Muscle of arm (tissue), 12 donors: ENCODE data around the gene GRIK4. TPM values are rescaled to one million over a fixed set of nuclear protein-coding genes. Genes with fewer than 3 reads are reported as not detected.
"Not testable (repeated sequence)": the region's sequence is repeated elsewhere in the genome, so short reads cannot be mapped to it uniquely, and the experiment has no call there.

Experiments used
- DNase-seq: peaks from one replicate; pipeline ENCODE4 v3.0.0-alpha.2; 2013
- polyA plus RNA-seq, 12 donors: library from polyadenylated mRNA; unstranded; fragments of 120-200 nt; gene quantifications; one replicate each; pipeline ENCODE4 v1.2.1, GENCODE V29; 2013; ENCODE audit not compliant: insufficient read length in 12 of 12

Gene GRIK4
- polyA plus RNA-seq, 12 donors: 0.21 to 2.0 (median 0.42) TPM; not detected in 2

- no peak for DNase-seq
Observed at GRCh38 chr11:120775986-120776951, 264.7 kb downstream of the GRIK4 start.

GRCh38 chr11:120778685-120779490 lies 267.3 kb downstream of the GRIK4 start:
- DNase-seq: no peak

GRCh38 chr11:120780239-120780638 lies 268.7 kb downstream of the GRIK4 start:
- no peak for DNase-seq

- DNase-seq: no peak
Observed at GRCh38 chr11:120781486-120782120, 270.1 kb downstream of the GRIK4 start.

GRCh38 chr11:120784566-120785251 lies 273.2 kb downstream of the GRIK4 start:
- no peak for DNase-seq

GRCh38 chr11:120785576-120785975 lies 274.0 kb downstream of the GRIK4 start:
- no peak for DNase-seq

- no peak for DNase-seq
Observed at GRCh38 chr11:120786206-120786735, 274.7 kb downstream of the GRIK4 start.

- DNase-seq: not testable (repeated sequence)
Observed at GRCh38 chr11:120787224-120787623, 275.7 kb downstream of the GRIK4 start.

- no peak for DNase-seq
Observed at GRCh38 chr11:120789391-120789790, 277.8 kb downstream of the GRIK4 start.

GRCh38 chr11:120792306-120792705 lies 280.8 kb downstream of the GRIK4 start:
- DNase-seq: no peak

GRCh38 chr11:120793150-120793549 lies 281.6 kb downstream of the GRIK4 start:
- DNase-seq: no peak

GRCh38 chr11:120793806-120794479 lies 282.4 kb downstream of the GRIK4 start:
- DNase-seq: no peak

- no peak for DNase-seq
Observed at GRCh38 chr11:120794748-120795147, 283.2 kb downstream of the GRIK4 start.

- no peak for DNase-seq
Observed at GRCh38 chr11:120795185-120795584, 283.6 kb downstream of the GRIK4 start.

- no peak for DNase-seq
Observed at GRCh38 chr11:120797143-120797542, 285.6 kb downstream of the GRIK4 start.

GRCh38 chr11:120798854-120799253 lies 287.3 kb downstream of the GRIK4 start:
- DNase-seq: no peak

- DNase-seq: no peak
Observed at GRCh38 chr11:120800206-120800605, 288.7 kb downstream of the GRIK4 start.

GRCh38 chr11:120801801-120802689 lies 290.5 kb downstream of the GRIK4 start:
- peak; percentile 63 for DNase-seq

GRCh38 chr11:120805960-120806555 lies 294.5 kb downstream of the GRIK4 start:
- DNase-seq: no peak
